GM23338 (cell line): ENCODE data around the gene AIF1L. TPM values are rescaled to one million over a fixed set of nuclear protein-coding genes. Genes with fewer than 3 reads are reported as not detected.

ENCODE experiments used
- ATAC-seq: fragments of 200-7000 bp; cut with Tn5 transposase; 3 replicates; pipeline ENCODE4 v1.9.1; 2020
- DNase-seq: peaks from one replicate; pipeline ENCODE4 v3.0.0-alpha.2; 2015; ENCODE audit warnings: low spot score
- H2AFZ ChIP-seq: fragments of 200-600 bp; sonication (generic); 2 replicates; pipeline ENCODE4 v1.8.0; 2016; ENCODE audit warnings: antibody characterized with exemption, mild to moderate bottlenecking, moderate library complexity
- H3F3A ChIP-seq: fragments of 200-600 bp; sonication (generic); replicated peaks from 2 replicates; pipeline ENCODE4 v1.8.0; 2017; ENCODE audit warnings: antibody characterized with exemption, mixed run types, low read depth
- H3K27ac ChIP-seq: fragments of 200-600 bp; sonication (generic); 2 replicates; pipeline ENCODE4 v1.6.1; 2016; ENCODE audit warnings: low read depth
- H3K27me3 ChIP-seq: fragments of 200-600 bp; sonication (generic); 2 replicates; pipeline ENCODE4 v1.8.0; 2016; ENCODE audit warnings: mild to moderate bottlenecking, mixed run types, moderate library complexity; ENCODE audit not compliant: insufficient read depth
- H3K36me3 ChIP-seq: fragments of 200-600 bp; sonication (generic); 2 replicates; pipeline ENCODE4 v1.8.0; 2016; ENCODE audit warnings: mild to moderate bottlenecking; ENCODE audit not compliant: insufficient read depth
- H3K4me1 ChIP-seq: fragments of 200-600 bp; sonication (generic); 2 replicates; pipeline ENCODE4 v1.8.0; 2016; ENCODE audit warnings: mild to moderate bottlenecking, moderate library complexity; ENCODE audit not compliant: insufficient read depth
- H3K4me2 ChIP-seq: fragments of 200-600 bp; sonication (generic); 2 replicates; pipeline ENCODE4 v1.7.1; 2017; ENCODE audit warnings: mixed run types
- H3K4me3 ChIP-seq: fragments of 200-600 bp; sonication (generic); 2 replicates; pipeline ENCODE4 v1.6.1; 2016; ENCODE audit warnings: mixed run types
- H3K79me2 ChIP-seq: fragments of 200-600 bp; sonication (generic); replicated peaks from 2 replicates; pipeline ENCODE4 v1.8.0; 2017; ENCODE audit warnings: mild to moderate bottlenecking; ENCODE audit not compliant: insufficient read depth
- H3K9me2 ChIP-seq: fragments of 200-600 bp; sonication (generic); 2 replicates; pipeline ENCODE4 v1.8.0; 2017; ENCODE audit not compliant: insufficient read depth
- H4K20me1 ChIP-seq: fragments of 200-600 bp; sonication (generic); replicated peaks from 2 replicates; pipeline ENCODE4 v1.8.0; 2017; ENCODE audit warnings: mild to moderate bottlenecking; ENCODE audit not compliant: insufficient read depth
- H3K27ac Mint-ChIP-seq: 2 replicates; pipeline ENCODE4 v1.8.0; 2020; ENCODE audit warnings: inconsistent platforms, mild to moderate bottlenecking, moderate library complexity, mixed read lengths
- H3K27me3 Mint-ChIP-seq: 3 replicates; pipeline ENCODE4 v1.8.0; 2022; ENCODE audit warnings: low read depth, mild to moderate bottlenecking, moderate library complexity, mixed read lengths, inconsistent platforms; ENCODE audit not compliant: insufficient read depth, poor library complexity
- H3K36me3 Mint-ChIP-seq: 3 replicates; pipeline ENCODE4 v1.8.0; 2021; ENCODE audit warnings: low read depth, mild to moderate bottlenecking, inconsistent platforms, moderate library complexity, mixed read lengths
- H3K4me1 Mint-ChIP-seq: 3 replicates; pipeline ENCODE4 v1.8.0; 2020; ENCODE audit warnings: mild to moderate bottlenecking, inconsistent platforms, mixed read lengths
- H3K4me3 Mint-ChIP-seq: 3 replicates; pipeline ENCODE4 v1.8.0; 2021; ENCODE audit warnings: moderate library complexity, mild to moderate bottlenecking, inconsistent platforms, mixed read lengths
- H3K9me3 Mint-ChIP-seq: 3 replicates; pipeline ENCODE4 v1.8.0; 2020; ENCODE audit warnings: moderate library complexity, mild to moderate bottlenecking, inconsistent platforms, mixed read lengths
- CREB1 ChIP-seq: fragments of 250-450 bp; sonication (Bioruptor Pico); IDR thresholded peaks from 2 replicates; pipeline ENCODE4 v1.5.0; 2020; ENCODE audit warnings: low read depth, mild to moderate bottlenecking, moderate library complexity
- CTCF ChIP-seq, 2 experiments: fragments of 200-600 bp in 1 of 2; sonication (generic) in 1 of 2; conservative IDR thresholded peaks; 2 replicates each; pipeline versions ENCODE4 v1.5.1 to v1.6.1; 2016 to 2017; ENCODE audit warnings: antibody characterized with exemption in 2 of 2, low read depth in 2 of 2, mild to moderate bottlenecking in 2 of 2, moderate library complexity in 1 of 2
- ETS1 ChIP-seq: IDR thresholded peaks from 2 replicates; pipeline ENCODE4 v1.6.1; 2016; ENCODE audit warnings: antibody characterized with exemption
- EZH2 ChIP-seq: fragments of 200-600 bp; sonication (generic); IDR thresholded peaks from one replicate; pipeline ENCODE4 v1.8.0; 2017; ENCODE audit warnings: antibody characterized with exemption, mild to moderate bottlenecking, low read depth; ENCODE audit not compliant: unreplicated experiment
- EZH2phosphoT487 ChIP-seq: fragments of 200-600 bp; sonication (generic); IDR thresholded peaks from one replicate; pipeline ENCODE4 v1.8.1; 2018; ENCODE audit warnings: antibody characterized with exemption; ENCODE audit not compliant: unreplicated experiment
- JUNB ChIP-seq: IDR thresholded peaks from one replicate; pipeline ENCODE4 v1.6.1; 2016; ENCODE audit warnings: antibody characterized with exemption; ENCODE audit not compliant: unreplicated experiment
- NANOG ChIP-seq: IDR thresholded peaks from 2 replicates; pipeline ENCODE4 v1.6.1; 2016; ENCODE audit warnings: antibody characterized with exemption, borderline replicate concordance
- POLR2AphosphoS5 ChIP-seq: IDR thresholded peaks from 2 replicates; pipeline ENCODE4 v1.6.1; 2016; ENCODE audit warnings: antibody characterized with exemption, low read depth
- STAT1 ChIP-seq: IDR thresholded peaks from one replicate; pipeline ENCODE4 v1.6.1; 2016; ENCODE audit warnings: antibody characterized with exemption; ENCODE audit not compliant: unreplicated experiment
- ZNF114 ChIP-seq: fragments of 250-450 bp; sonication (Bioruptor Pico); IDR thresholded peaks from 2 replicates; pipeline ENCODE4 v1.5.0; 2020; ENCODE audit warnings: mild to moderate bottlenecking, moderate library complexity
- ZNF462 ChIP-seq: fragments of 250-450 bp; sonication (Bioruptor Pico); IDR thresholded peaks from 2 replicates; pipeline ENCODE4 v1.5.0; 2020; ENCODE audit warnings: mild to moderate bottlenecking, moderate library complexity
- polyA plus RNA-seq: library from polyadenylated mRNA; unstranded; fragments of >200 nt; fragmentation: Nextera tagmentation; extraction: Ambion mirVana; gene quantifications from 2 replicates; pipeline ENCODE4 v1.2.1, GENCODE V29; 2016
- total RNA-seq: library from RNA; depleted of rRNA; stranded (reverse); fragments of >200 nt; shearing (Covaris generic); gene quantifications from 2 replicates; pipeline ENCODE4 v1.2.3, GENCODE V29; 2014

AIF1L gene
- total and polyA plus RNA-seq, 2 experiments from 2014 or later: 76.4 to 87.8 TPM

- TF ChIP-seq ETS1 (no peak), CTCF (conservative IDR thresholded peaks at IDR 0.05; ENCODE audit: low read depth in 2 of 2) (no peak), EZH2phosphoT487 (no peak), CREB1 (CRISPR knock-in tag) (no peak), STAT1 (no peak), NANOG (no peak), ZNF114 (no peak)
Observed at GRCh38 chr9:131092030-131092429, 4.3 kb upstream of the AIF1L start (continued).

GRCh38 chr9:131092548-131093440, 3.5 kb upstream of the AIF1L start:
- Mint-ChIP-seq H3K36me3 (peaks cover 5% of the 10 kb centered on the region; the same call in 1 of the 3 replicates), H3K9me3 (no peaks in the 10 kb centered on the region), H3K4me1 (peaks cover 16% of the 10 kb centered on the region), H3K4me3 (no peak overlapping the region), H3K27me3 (peaks cover 6% of the 10 kb centered on the region), H3K27ac (no peak overlapping the region)
- Histone ChIP-seq H3K9me2 (no peaks in the 10 kb centered on the region), H3F3A (peaks cover 11% of the 10 kb centered on the region; the same call in 1 of the 2 replicates), H3K79me2 (peaks cover 8% of the 10 kb centered on the region), H3K27me3 (no peaks in the 10 kb centered on the region), H3K4me1 (peaks cover 14% of the 10 kb centered on the region), H3K4me3 (no peak overlapping the region), H3K27ac (no peak overlapping the region), H3K36me3 (no peaks in the 10 kb centered on the region), H3K4me2 (no peak overlapping the region), H4K20me1 (no peaks in the 10 kb centered on the region; the same call in 1 of the 2 replicates), H2AFZ (no peak overlapping the region)
- DNase-seq: no peak
- ATAC-seq: no peak
- TF ChIP-seq NANOG (no peak), JUNB (no peak), POLR2AphosphoS5 (no peak), EZH2 (no peak), CREB1 (CRISPR knock-in tag) (no peak), STAT1 (no peak), EZH2phosphoT487 (no peak), ZNF462 (CRISPR knock-in tag) (no peak), CTCF (conservative IDR thresholded peaks at IDR 0.05; ENCODE audit: low read depth in 2 of 2) (no peak), ZNF114 (no peak)
